ENCODE measurements around the gene KIF1A. TPM values are rescaled to one million over a fixed set of nuclear protein-coding genes. Genes with fewer than 3 reads are reported as not detected.

Gene KIF1A
- total and polyA plus RNA-seq, 2 of the 8 experiments (the other 6 are each of a cell fraction or from before 2014, with no cell fraction given) = 61.3 to 281 TPM

DNA sequence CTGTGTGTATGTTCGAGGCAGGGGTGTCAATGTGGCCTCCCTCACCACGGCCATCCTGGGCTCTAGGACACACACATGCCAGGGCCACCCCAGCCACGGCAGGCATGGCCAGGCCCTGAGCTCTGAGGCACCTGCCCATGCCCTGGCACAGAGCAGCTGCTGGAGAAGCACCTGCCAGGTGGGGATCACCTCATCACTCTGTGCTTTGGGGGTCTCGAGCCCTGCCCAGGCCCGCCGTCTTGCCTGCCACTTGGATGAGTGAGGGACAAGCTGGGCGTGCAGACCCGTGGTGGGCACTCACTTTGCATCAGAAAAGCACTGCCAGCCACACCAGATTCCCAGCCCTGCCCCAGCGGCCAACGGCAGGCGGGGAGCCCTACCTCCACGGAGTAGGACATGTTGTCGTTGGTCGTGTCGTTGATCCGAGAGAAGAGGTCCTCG lies 33.1 kb downstream of the KIF1A start:
- Histone ChIP-seq H3K36me3 (ENCODE audit: control insufficient read depth in 2 of 4, insufficient read depth in 4 of 4, low read length in 3 of 4) (peaks cover 19 to 73% (median 55%) of the 10 kb centered on the region in 4 experiments), H2BK15ac (ENCODE audit: low read length) (no peak overlapping the region), H3K79me2 (ENCODE audit: control insufficient read depth in 1 of 2, insufficient read depth in 2 of 2, low read length in 2 of 2) (peaks cover 0 to 15% of the 10 kb centered on the region in 2 experiments; a peak in 1 of 4 replicates), H4K8ac (ENCODE audit: extremely low read depth, insufficient read depth, low read length) (no peak overlapping the region; the same call in 1 of the 2 replicates), H3K9ac (replicated peaks in 1 of 4; ENCODE audit: extremely low read depth in 1 of 4, low read depth in 3 of 4, low read length in 3 of 4) (no peak overlapping the region), H3K4me2 (ENCODE audit: insufficient read depth in 1 of 2, low read depth in 2 of 2, low read length in 2 of 2) (no peak overlapping the region), H4K20me1 (replicated peaks in 1 of 2; ENCODE audit: control insufficient read depth in 1 of 2, insufficient read depth in 2 of 2, low read length in 2 of 2) (peaks cover 17 to 29% of the 10 kb centered on the region in 2 experiments), H3K4me3 (ENCODE audit: extremely low read depth in 1 of 4, insufficient read depth in 2 of 4, low read depth in 3 of 4, low read length in 4 of 4) (no peak overlapping the region), H2BK12ac (ENCODE audit: low read depth, low read length) (no peak overlapping the region), H3K4ac (replicated peaks; ENCODE audit: insufficient read length, low read depth, low read length) (no peak overlapping the region), H2BK20ac (ENCODE audit: low read length) (no peak overlapping the region), H4K5ac (ENCODE audit: insufficient read length, low read depth, low read length) (no peak overlapping the region), H2BK120ac (replicated peaks; ENCODE audit: low read depth, low read length) (no peak overlapping the region), H2AK5ac (ENCODE audit: low read depth, low read length) (no peak overlapping the region), H3K23me2 (ENCODE audit: low read depth, low read length) (no peaks in the 10 kb centered on the region), H3K27me3 (replicated peaks in 1 of 4; ENCODE audit: control insufficient read depth in 3 of 4, extremely low read depth in 1 of 4, insufficient read depth in 3 of 4, low read length in 3 of 4) (no peaks in the 10 kb centered on the region), H3K79me1 (ENCODE audit: low read depth, low read length) (peaks cover 18% of the 10 kb centered on the region), H2BK5ac (ENCODE audit: low read depth, low read length) (no peak overlapping the region), H3K4me1 (replicated peaks in 1 of 4; ENCODE audit: control insufficient read depth in 3 of 4, insufficient read depth in 4 of 4, low read length in 3 of 4) (no peaks in the 10 kb centered on the region), H3K9me3 (ENCODE audit: insufficient read depth in 2 of 2, low read depth in 1 of 2, low read length in 1 of 2) (no peaks in the 10 kb centered on the region), H2AFZ (ENCODE audit: low read length) (no peak overlapping the region), H3K56ac (replicated peaks; ENCODE audit: insufficient read length, low read depth, low read length) (no peak overlapping the region), H4K91ac (replicated peaks; ENCODE audit: insufficient read length, low read length) (no peak overlapping the region), H3K14ac (ENCODE audit: insufficient read length) (no peak overlapping the region), H3K18ac (ENCODE audit: extremely low read depth, low read length) (no peak overlapping the region), H3K27ac (ENCODE audit: low read depth, low read length) (no peak overlapping the region; the same call in 1 of the 2 replicates), H3K23ac (ENCODE audit: insufficient read length) (no peak overlapping the region)
- DNase-seq (ENCODE audit: low read depth in 1 of 2, low spot score in 2 of 2) (no peak), FAIRE-seq (no peak)
- ChIA-PET POLR2A (ENCODE audit: partially characterized antibody) (interaction anchor here (1.2 to 18.0 kb wide), 4 partner anchors 10 to 73 kb away, joined by 4 to 291 read pairs (median 6); no protein-coding TSS in a partner anchor), CTCF (ENCODE audit: partially characterized antibody) (interaction anchor here (0.8 to 1.4 kb wide), 3 partner anchors 9 to 23 kb away, joined by 3 read pairs; no protein-coding TSS in a partner anchor)
- TF ChIP-seq RAD21 (IDR thresholded peaks at IDR 0.05 in 1 of 2, conservative IDR thresholded peaks at IDR 0.05 in 1 of 2; ENCODE audit: low read depth in 2 of 2, low read length in 2 of 2) (no peak), HDAC6 (IDR thresholded peaks at IDR 0.05; ENCODE audit: low read depth, low read length) (no peak), GTF2F1 (IDR thresholded peaks at IDR 0.05; ENCODE audit: borderline replicate concordance, low read depth, low read length) (no peak), KDM1A (IDR thresholded peaks at IDR 0.05; ENCODE audit: borderline replicate concordance, low read length) (no peak), RNF2 (IDR thresholded peaks at IDR 0.05; ENCODE audit: borderline replicate concordance, low read depth, low read length, missing control alignments, poor library complexity, severe bottlenecking) (no peak), SP1 (IDR thresholded peaks at IDR 0.05; ENCODE audit: low read depth, low read length) (no peak), CTBP2 (IDR thresholded peaks at IDR 0.05; ENCODE audit: borderline replicate concordance, insufficient read depth, insufficient read length, low read length) (no peak), SP4 (IDR thresholded peaks at IDR 0.05; ENCODE audit: low read length) (no peak)
- TF ChIP-seq, protein P1, sequence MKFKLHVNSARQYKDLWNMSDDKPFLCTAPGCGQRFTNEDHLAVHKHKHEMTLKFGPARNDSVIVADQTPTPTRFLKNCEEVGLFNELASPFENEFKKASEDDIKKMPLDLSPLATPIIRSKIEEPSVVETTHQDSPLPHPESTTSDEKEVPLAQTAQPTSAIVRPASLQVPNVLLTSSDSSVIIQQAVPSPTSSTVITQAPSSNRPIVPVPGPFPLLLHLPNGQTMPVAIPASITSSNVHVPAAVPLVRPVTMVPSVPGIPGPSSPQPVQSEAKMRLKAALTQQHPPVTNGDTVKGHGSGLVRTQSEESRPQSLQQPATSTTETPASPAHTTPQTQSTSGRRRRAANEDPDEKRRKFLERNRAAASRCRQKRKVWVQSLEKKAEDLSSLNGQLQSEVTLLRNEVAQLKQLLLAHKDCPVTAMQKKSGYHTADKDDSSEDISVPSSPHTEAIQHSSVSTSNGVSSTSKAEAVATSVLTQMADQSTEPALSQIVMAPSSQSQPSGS (IDR thresholded peaks at IDR 0.05; ENCODE audit: low read length) = no peak
- TF ChIP-seq, protein P2, sequence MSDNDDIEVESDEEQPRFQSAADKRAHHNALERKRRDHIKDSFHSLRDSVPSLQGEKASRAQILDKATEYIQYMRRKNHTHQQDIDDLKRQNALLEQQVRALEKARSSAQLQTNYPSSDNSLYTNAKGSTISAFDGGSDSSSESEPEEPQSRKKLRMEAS (IDR thresholded peaks at IDR 0.05) = no peak
- 91% methylated on average over 15 of the region's 17 CpGs; no CpG with 5 or more reads in 1 of the 2 experiments for WGBS, 2 experiments (ENCODE audit: extremely low coverage in 1 of 2, insufficient coverage in 1 of 2, insufficient read length in 1 of 2, insufficient replicate concordance in 2 of 2, low coverage in 1 of 2, low lambda C conversion rate in 2 of 2, missing lambda C conversion rate in 1 of 2)
